SU-DHL-6 (cell line): ENCODE measurements around the gene PTPRN2.

Source experiments
- H2AFZ ChIP-seq: fragments of 200-600 bp; sonication (generic); 2 replicates; pipeline ENCODE4 v1.6.1; 2014; ENCODE audit warnings: low read depth, mild to moderate bottlenecking, moderate library complexity, mixed read lengths, antibody characterized with exemption, low read length; ENCODE audit not compliant: severe bottlenecking
- H3F3A ChIP-seq: fragments of 200-600 bp; shearing (Covaris generic); 2 replicates; pipeline ENCODE4 v1.6.0; 2016; ENCODE audit warnings: antibody characterized with exemption, mild to moderate bottlenecking; ENCODE audit not compliant: insufficient read depth
- H3K27ac ChIP-seq: fragments of 200-600 bp; sonication (generic); 2 replicates; pipeline ENCODE4 v1.5.1; 2016; ENCODE audit warnings: low read depth, mild to moderate bottlenecking, low read length, moderate library complexity, mixed read lengths
- H3K27me3 ChIP-seq: fragments of 200-600 bp; sonication (generic), shearing (Covaris generic); 2 replicates; pipeline ENCODE4 v1.6.0; 2014; ENCODE audit warnings: mild to moderate bottlenecking, low read length
- H3K36me3 ChIP-seq: fragments of 200-600 bp; sonication (generic); 2 replicates; pipeline ENCODE4 v1.6.1; 2014; ENCODE audit warnings: mild to moderate bottlenecking, low read length, mixed read lengths
- H3K4me2 ChIP-seq: fragments of 300-600, 200-600 bp; shearing (Covaris generic), sonication (generic); 2 replicates; pipeline ENCODE4 v1.6.0; 2014; ENCODE audit warnings: low read length, low read depth, mild to moderate bottlenecking; ENCODE audit not compliant: poor library complexity, severe bottlenecking
- H3K4me3 ChIP-seq: fragments of 200-600 bp; sonication (generic); 2 replicates; pipeline ENCODE4 v1.5.1; 2014; ENCODE audit warnings: antibody characterized with exemption, low read length, mild to moderate bottlenecking, mixed read lengths; ENCODE audit not compliant: insufficient read depth, poor library complexity, severe bottlenecking
- H3K79me2 ChIP-seq: fragments of 200-600 bp; sonication (generic); 2 replicates; pipeline ENCODE4 v1.6.1; 2014; ENCODE audit warnings: mild to moderate bottlenecking, low read length, moderate library complexity; ENCODE audit not compliant: insufficient read depth
- H3K9ac ChIP-seq: fragments of 200-600 bp; sonication (generic); 2 replicates; pipeline ENCODE4 v1.7.0; 2014; ENCODE audit warnings: mild to moderate bottlenecking, low read length
- H3K9me2 ChIP-seq: fragments of 200-600 bp; sonication (generic); replicated peaks from 2 replicates; pipeline ENCODE4 v1.6.1; 2014; ENCODE audit warnings: low read length; ENCODE audit not compliant: insufficient read depth
- H3K9me3 ChIP-seq: fragments of 200-600 bp; sonication (generic); 2 replicates; pipeline ENCODE4 v1.6.1; 2014; ENCODE audit warnings: low read length, mixed read lengths; ENCODE audit not compliant: insufficient read depth
- H4K20me1 ChIP-seq: fragments of 200-600 bp; sonication (generic); 2 replicates; pipeline ENCODE4 v1.6.1; 2014; ENCODE audit warnings: low read depth, mild to moderate bottlenecking, antibody characterized with exemption, low read length, moderate library complexity, mixed read lengths
- EZH2phosphoT487 ChIP-seq: fragments of 200-600 bp; sonication (generic), shearing (Covaris generic); conservative IDR thresholded peaks from 2 replicates; pipeline ENCODE4 v1.6.1; 2018; ENCODE audit warnings: mild to moderate bottlenecking, antibody characterized with exemption, low read length, moderate library complexity, mixed read lengths
- TF ChIP-seq, protein P1 (sequence below): fragments of 200-600 bp; sonication (generic); IDR thresholded peaks from one replicate; pipeline ENCODE4 v1.5.1; 2017; ENCODE audit warnings: antibody characterized with exemption, mild to moderate bottlenecking, low read length, moderate library complexity; ENCODE audit not compliant: insufficient read depth, poor library complexity, severe bottlenecking

PTPRN2 gene

DNA sequence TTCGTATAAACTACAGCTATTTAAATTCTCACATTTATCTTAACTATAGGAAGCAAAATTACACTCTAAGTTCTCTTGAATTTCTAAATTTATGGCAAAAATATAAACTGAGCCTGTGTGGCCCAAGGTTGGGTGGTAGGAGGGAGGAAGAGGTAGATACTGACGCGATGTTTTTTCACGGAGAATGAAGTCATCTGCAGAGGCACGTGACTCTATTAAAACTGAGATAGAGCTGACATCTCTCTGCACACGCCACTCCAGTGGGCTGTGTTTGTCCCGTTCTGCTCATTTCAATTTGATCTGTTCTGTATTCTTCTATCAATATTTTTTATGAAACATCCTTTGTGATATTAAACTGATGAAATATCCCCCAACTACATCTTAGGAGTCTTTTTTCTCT is 964.1 kb downstream of the PTPRN2 start:
- Histone ChIP-seq H4K20me1 (no peaks in the 10 kb centered on the region), H3K9me3 (no peaks in the 10 kb centered on the region), H3K9ac (no peak overlapping the region), H3K79me2 (no peaks in the 10 kb centered on the region), H3K9me2 (no peaks in the 10 kb centered on the region), H3K27me3 (no peaks in the 10 kb centered on the region), H3K4me3 (no peak overlapping the region), H3F3A (no peaks in the 10 kb centered on the region), H3K27ac (no peak overlapping the region), H3K4me2 (no peak overlapping the region), H2AFZ (no peak overlapping the region), H3K36me3 (no peaks in the 10 kb centered on the region)
- no peak for TF ChIP-seq EZH2phosphoT487
- TF ChIP-seq, protein P1, sequence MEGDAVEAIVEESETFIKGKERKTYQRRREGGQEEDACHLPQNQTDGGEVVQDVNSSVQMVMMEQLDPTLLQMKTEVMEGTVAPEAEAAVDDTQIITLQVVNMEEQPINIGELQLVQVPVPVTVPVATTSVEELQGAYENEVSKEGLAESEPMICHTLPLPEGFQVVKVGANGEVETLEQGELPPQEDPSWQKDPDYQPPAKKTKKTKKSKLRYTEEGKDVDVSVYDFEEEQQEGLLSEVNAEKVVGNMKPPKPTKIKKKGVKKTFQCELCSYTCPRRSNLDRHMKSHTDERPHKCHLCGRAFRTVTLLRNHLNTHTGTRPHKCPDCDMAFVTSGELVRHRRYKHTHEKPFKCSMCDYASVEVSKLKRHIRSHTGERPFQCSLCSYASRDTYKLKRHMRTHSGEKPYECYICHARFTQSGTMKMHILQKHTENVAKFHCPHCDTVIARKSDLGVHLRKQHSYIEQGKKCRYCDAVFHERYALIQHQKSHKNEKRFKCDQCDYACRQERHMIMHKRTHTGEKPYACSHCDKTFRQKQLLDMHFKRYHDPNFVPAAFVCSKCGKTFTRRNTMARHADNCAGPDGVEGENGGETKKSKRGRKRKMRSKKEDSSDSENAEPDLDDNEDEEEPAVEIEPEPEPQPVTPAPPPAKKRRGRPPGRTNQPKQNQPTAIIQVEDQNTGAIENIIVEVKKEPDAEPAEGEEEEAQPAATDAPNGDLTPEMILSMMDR = no peak

DNA sequence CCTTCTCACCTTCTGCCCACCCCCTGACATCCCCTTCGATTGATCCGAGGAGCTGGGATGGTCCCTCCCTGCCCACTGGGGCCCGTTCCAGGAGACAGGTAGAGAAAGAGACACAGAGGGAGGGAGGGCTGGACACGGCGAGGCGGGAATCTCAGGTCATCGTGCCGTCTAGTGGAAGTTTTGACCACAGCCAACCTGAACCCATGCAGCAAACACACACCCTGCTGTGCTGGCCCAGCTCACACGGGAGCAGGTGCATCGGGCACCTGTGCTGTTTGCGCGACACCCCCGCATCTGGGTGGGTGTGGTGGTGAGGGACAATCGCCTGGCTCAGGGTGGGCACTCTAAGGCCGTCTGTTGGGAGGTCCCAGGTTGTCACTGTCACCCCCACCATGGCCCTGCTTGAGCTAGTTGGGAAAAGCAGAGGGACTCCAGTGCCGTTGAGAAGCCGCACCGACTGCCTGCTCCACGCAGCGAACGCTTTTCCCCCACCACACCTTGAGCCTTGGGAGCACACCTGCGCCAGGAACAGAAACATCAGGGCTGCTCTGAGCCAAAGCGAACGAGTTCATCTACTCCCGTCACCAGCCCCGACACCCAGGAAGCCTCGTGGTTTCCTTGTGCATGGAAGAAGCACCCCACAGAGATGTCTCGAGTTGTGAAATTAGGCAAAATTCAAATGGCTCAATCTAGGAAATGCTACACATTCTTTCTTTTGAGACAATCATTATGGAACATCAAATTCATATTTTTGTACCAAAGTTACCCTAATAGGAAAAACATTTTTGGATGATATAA is 965.0 kb downstream of the PTPRN2 start:
- no peak overlapping the region for H3K4me2 ChIP-seq
- TF ChIP-seq, protein P1 = no peak
- TF ChIP-seq EZH2phosphoT487 = no peak

DNA sequence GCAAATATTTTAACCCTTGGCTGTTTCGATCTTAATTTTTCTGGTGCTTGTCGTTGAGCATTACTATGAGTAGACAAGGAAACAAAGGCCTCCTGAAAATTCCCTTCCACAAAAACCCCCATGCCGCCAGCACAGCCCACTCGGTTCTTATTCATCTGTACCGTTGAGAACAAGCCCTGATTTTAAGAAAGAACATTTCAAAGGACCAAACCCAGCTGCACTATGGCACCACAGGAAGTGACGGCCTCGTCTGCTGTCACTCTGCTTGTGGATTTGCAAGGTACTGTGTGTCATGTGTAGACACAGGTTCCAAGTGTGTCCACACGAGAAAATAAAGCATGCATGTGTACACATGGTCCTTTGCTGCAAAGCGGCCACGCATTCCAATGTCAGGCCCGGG is 965.6 kb downstream of the PTPRN2 start:
- Histone ChIP-seq H3K27ac (no peak overlapping the region), H3K9me2 (no peaks in the 10 kb centered on the region), H3K36me3 (no peaks in the 10 kb centered on the region), H3K9ac (no peak overlapping the region), H2AFZ (no peak overlapping the region), H3K4me3 (no peak overlapping the region), H3K79me2 (no peaks in the 10 kb centered on the region), H4K20me1 (no peaks in the 10 kb centered on the region), H3K9me3 (no peaks in the 10 kb centered on the region), H3F3A (no peaks in the 10 kb centered on the region), H3K27me3 (no peaks in the 10 kb centered on the region), H3K4me2 (no peak overlapping the region)
- TF ChIP-seq, protein P1 = no peak
- no peak for TF ChIP-seq EZH2phosphoT487

More for the DNA sequence above, 965.0 kb downstream of the PTPRN2 start:
- Histone ChIP-seq H4K20me1 (no peaks in the 10 kb centered on the region), H3K36me3 (no peaks in the 10 kb centered on the region), H2AFZ (no peak overlapping the region), H3K9me3 (no peaks in the 10 kb centered on the region), H3K79me2 (no peaks in the 10 kb centered on the region), H3K9ac (no peak overlapping the region), H3K27ac (no peak overlapping the region), H3K4me3 (no peak overlapping the region), H3F3A (no peaks in the 10 kb centered on the region), H3K27me3 (no peaks in the 10 kb centered on the region), H3K9me2 (no peaks in the 10 kb centered on the region)
